Measurements from ENCODE around the gene ITGB6.

- TF ChIP-seq CTCF (IDR thresholded peaks at IDR 0.05) (no peak), POLR2A (IDR thresholded peaks at IDR 0.05) (no peak)
Observed at GRCh38 chr2:160156665-160157064, 43.4 kb downstream of the ITGB6 start.

All from testis (tissue), 2 donors.